Measurements from ENCODE around the gene TPX2. TPM values are rescaled to one million over a fixed set of nuclear protein-coding genes. Genes with fewer than 3 reads are reported as not detected.

Gene TPX2
- total and polyA plus RNA-seq, 10 of the 15 experiments (the other 5 are each of a cell fraction or from before 2014, with no cell fraction given), result 29.7 to 144 (median 89.0) TPM

DNA sequence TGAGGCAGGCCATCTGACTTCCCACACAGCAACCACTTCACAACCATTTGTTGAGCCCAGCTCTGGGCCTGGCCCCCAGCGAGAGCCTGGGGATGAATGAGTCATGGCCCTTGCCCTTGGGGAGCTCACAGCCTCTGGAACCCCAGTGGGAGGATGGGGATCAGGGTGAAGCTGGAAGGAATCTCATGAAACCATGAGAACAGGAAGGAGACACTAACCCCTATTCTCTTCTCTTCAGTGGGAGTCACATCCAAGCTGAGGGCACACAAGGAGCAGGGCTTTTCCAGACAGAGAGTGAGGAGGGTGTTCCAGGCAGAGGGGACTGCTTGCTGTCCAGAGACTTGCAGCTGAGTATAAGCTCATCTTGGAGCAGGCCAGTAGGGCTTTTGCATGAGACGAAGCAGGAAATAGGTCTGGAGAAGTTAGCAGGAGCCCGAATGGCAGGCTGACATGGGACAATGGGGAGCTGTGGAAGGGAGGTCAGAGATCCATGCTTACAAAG is 98.9 kb downstream of the TPX2 start (continued):
- TF ChIP-seq, protein P1, sequence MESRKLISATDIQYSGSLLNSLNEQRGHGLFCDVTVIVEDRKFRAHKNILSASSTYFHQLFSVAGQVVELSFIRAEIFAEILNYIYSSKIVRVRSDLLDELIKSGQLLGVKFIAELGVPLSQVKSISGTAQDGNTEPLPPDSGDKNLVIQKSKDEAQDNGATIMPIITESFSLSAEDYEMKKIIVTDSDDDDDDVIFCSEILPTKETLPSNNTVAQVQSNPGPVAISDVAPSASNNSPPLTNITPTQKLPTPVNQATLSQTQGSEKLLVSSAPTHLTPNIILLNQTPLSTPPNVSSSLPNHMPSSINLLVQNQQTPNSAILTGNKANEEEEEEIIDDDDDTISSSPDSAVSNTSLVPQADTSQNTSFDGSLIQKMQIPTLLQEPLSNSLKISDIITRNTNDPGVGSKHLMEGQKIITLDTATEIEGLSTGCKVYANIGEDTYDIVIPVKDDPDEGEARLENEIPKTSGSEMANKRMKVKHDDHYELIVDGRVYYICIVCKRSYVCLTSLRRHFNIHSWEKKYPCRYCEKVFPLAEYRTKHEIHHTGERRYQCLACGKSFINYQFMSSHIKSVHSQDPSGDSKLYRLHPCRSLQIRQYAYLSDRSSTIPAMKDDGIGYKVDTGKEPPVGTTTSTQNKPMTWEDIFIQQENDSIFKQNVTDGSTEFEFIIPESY (IDR thresholded peaks at IDR 0.05), result no peak
- TF ChIP-seq, protein P2, sequence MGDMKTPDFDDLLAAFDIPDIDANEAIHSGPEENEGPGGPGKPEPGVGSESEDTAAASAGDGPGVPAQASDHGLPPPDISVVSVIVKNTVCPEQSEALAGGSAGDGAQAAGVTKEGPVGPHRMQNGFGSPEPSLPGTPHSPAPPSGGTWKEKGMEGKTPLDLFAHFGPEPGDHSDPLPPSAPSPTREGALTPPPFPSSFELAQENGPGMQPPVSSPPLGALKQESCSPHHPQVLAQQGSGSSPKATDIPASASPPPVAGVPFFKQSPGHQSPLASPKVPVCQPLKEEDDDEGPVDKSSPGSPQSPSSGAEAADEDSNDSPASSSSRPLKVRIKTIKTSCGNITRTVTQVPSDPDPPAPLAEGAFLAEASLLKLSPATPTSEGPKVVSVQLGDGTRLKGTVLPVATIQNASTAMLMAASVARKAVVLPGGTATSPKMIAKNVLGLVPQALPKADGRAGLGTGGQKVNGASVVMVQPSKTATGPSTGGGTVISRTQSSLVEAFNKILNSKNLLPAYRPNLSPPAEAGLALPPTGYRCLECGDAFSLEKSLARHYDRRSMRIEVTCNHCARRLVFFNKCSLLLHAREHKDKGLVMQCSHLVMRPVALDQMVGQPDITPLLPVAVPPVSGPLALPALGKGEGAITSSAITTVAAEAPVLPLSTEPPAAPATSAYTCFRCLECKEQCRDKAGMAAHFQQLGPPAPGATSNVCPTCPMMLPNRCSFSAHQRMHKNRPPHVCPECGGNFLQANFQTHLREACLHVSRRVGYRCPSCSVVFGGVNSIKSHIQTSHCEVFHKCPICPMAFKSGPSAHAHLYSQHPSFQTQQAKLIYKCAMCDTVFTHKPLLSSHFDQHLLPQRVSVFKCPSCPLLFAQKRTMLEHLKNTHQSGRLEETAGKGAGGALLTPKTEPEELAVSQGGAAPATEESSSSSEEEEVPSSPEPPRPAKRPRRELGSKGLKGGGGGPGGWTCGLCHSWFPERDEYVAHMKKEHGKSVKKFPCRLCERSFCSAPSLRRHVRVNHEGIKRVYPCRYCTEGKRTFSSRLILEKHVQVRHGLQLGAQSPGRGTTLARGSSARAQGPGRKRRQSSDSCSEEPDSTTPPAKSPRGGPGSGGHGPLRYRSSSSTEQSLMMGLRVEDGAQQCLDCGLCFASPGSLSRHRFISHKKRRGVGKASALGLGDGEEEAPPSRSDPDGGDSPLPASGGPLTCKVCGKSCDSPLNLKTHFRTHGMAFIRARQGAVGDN (IDR thresholded peaks at IDR 0.05), result no peak
- TF ChIP-seq, protein P3, sequence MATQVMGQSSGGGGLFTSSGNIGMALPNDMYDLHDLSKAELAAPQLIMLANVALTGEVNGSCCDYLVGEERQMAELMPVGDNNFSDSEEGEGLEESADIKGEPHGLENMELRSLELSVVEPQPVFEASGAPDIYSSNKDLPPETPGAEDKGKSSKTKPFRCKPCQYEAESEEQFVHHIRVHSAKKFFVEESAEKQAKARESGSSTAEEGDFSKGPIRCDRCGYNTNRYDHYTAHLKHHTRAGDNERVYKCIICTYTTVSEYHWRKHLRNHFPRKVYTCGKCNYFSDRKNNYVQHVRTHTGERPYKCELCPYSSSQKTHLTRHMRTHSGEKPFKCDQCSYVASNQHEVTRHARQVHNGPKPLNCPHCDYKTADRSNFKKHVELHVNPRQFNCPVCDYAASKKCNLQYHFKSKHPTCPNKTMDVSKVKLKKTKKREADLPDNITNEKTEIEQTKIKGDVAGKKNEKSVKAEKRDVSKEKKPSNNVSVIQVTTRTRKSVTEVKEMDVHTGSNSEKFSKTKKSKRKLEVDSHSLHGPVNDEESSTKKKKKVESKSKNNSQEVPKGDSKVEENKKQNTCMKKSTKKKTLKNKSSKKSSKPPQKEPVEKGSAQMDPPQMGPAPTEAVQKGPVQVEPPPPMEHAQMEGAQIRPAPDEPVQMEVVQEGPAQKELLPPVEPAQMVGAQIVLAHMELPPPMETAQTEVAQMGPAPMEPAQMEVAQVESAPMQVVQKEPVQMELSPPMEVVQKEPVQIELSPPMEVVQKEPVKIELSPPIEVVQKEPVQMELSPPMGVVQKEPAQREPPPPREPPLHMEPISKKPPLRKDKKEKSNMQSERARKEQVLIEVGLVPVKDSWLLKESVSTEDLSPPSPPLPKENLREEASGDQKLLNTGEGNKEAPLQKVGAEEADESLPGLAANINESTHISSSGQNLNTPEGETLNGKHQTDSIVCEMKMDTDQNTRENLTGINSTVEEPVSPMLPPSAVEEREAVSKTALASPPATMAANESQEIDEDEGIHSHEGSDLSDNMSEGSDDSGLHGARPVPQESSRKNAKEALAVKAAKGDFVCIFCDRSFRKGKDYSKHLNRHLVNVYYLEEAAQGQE (IDR thresholded peaks at IDR 0.05; ENCODE audit: low read depth, low read length), result no peak
- TF ChIP-seq GATAD2B (conservative IDR thresholded peaks at IDR 0.05; ENCODE audit: low read depth) (no peak), BMI1 (IDR thresholded peaks at IDR 0.05; ENCODE audit: borderline replicate concordance) (no peak), PML (IDR thresholded peaks at IDR 0.05; ENCODE audit: low read length) (no peak), CHD2 (IDR thresholded peaks at IDR 0.05; ENCODE audit: borderline replicate concordance, low read depth, low read length) (no peak)
